Measurements from ENCODE around the gene SUOX. TPM values are rescaled to one million over a fixed set of nuclear protein-coding genes. Genes with fewer than 3 reads are reported as not detected.

Gene SUOX
- polyA plus RNA-seq, 3 donors, result 10.0 to 27.8 (median 15.7) TPM

DNA sequence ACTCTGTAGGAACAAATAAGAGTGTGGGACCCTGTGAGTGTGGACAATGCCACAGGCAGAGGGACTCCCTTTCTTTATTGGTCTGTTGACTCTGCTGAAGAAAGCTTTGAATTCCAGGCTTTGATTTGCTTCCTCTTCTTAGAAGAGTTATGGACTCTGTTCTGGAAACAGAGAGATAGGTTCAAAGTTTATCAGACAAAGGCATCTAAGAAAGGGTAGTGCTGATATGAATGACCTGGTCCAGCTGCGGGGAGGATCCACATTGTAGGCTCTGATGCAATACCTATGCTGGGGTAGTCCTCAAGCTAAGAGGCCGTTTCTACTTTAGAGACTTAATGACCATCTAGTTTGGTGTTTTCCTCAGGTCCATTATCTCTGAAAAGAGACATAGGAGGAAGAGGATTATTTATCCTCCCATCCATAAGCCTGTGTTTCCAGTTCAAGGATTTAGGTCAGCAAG lies 13.1 kb downstream of the SUOX start:
- H3K27ac ChIP-seq (ENCODE audit: low read depth, low read length), result no peak overlapping the region
- 52 to 66% (median 64%) methylated on average over 2 of the region's 2 CpGs for WGBS, 3 donors

DNA sequence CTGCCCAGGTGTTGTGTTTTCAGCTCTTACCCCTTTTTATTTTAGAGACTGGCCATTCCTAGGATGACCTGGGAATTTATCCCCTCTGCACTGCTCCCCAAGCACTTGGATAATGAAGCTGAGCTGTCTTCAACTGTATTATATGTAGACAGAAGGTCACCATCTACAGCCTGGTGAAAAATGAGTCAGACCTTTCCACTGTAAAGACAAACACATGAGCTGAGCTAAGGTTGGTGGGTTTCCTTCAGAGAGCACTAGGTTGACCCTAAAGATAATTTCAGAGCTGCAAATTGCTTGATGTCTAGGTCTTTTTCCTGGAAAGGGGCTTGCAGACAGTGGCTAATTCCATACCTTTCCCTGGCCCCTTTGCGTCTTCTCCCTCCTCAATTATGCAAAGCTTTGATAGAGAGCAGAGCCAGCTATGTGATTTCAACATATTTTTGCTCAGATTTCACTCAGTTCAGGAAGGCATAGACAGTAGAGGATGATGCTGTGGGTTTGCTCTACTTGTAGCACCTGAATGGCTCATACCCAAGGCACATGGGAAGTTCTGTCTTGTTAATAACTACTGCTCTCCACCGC lies 14.5 kb downstream of the SUOX start:
- H3K27ac ChIP-seq (ENCODE audit: low read depth, low read length), result no peak overlapping the region
- WGBS, 3 donors, result 80 to 91% (median 84%) methylated on average over 2 of the region's 2 CpGs

DNA sequence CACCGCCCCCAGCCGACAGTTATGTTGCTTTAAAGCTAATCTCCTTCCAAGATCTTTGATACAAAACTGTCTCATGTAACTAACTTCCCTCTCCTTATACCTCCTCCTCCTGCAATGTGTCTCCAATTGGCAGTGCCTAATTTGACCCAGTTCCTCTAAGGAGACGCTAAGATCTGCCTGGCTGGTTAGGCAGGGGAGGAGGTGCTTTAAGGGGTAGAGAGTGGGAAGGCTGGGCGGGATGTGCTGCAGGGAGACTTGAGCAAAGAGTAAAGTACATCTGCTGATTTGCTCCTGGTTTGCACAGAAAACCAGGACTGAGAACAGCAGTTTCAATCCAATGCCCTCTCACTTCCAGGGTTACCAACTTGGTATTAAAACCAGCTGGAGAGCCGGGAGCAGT lies 16.4 kb downstream of the SUOX start:
- 78 to 87% (median 80%) methylated on average over 5 of the region's 5 CpGs for WGBS, 3 donors
- no peak overlapping the region for H3K27ac ChIP-seq (ENCODE audit: low read depth, low read length)

- WGBS, 3 donors, result 42 to 48% (median 46%) methylated on average over 2 of the region's 2 CpGs
- no peak overlapping the region for H3K27ac ChIP-seq (ENCODE audit: low read depth, low read length)
Observed at GRCh38 chr12:56014205-56014604, 17.1 kb downstream of the SUOX start.

DNA sequence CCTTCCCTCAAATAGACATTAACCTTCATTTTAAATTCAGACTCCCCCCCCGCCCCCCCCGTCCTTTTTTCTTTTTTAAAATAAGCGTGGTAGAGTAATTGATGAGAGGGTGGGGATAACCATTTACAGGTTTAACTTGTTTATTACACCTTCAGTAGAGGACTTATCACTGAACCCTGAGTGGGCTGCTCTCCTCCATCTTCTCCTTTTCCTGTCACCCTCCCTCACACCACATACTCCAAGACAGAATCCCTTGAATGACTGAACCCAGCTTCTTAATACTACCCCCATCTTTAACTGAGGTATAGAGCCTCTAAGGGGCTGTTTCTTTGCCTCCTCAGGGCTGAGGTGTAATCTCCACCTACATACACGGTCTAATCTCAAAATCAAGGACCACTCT lies 20.1 kb downstream of the SUOX start:
- no peak overlapping the region for H3K27ac ChIP-seq (ENCODE audit: low read depth, low read length)
- WGBS, 3 donors, result 79 to 90% (median 90%) methylated on average over 4 of the region's 4 CpGs

DNA sequence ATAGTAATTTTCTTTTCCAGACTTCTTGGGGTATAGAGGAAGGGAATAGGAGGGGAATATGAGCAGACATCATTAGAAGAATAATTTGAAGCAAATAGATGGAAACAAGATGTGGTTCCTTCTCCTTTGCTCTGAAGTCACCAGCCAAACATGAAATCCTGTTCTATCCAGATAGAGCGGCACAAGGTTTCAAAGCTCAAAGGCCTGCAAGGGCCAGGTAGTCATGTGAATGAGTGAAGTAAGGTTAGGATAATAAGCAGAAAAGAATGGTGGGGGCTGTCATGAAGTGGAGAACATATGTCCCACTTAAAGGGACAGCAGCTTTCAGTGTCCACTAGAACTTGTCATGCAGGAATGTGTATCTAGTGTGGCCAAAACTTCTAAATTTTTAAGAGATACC lies 21.3 kb downstream of the SUOX start:
- WGBS, 3 donors, result 93 to 100% (median 100%) methylated on average over 1 of the region's 1 CpG
- H3K27ac ChIP-seq (ENCODE audit: low read depth, low read length), result no peak overlapping the region

DNA sequence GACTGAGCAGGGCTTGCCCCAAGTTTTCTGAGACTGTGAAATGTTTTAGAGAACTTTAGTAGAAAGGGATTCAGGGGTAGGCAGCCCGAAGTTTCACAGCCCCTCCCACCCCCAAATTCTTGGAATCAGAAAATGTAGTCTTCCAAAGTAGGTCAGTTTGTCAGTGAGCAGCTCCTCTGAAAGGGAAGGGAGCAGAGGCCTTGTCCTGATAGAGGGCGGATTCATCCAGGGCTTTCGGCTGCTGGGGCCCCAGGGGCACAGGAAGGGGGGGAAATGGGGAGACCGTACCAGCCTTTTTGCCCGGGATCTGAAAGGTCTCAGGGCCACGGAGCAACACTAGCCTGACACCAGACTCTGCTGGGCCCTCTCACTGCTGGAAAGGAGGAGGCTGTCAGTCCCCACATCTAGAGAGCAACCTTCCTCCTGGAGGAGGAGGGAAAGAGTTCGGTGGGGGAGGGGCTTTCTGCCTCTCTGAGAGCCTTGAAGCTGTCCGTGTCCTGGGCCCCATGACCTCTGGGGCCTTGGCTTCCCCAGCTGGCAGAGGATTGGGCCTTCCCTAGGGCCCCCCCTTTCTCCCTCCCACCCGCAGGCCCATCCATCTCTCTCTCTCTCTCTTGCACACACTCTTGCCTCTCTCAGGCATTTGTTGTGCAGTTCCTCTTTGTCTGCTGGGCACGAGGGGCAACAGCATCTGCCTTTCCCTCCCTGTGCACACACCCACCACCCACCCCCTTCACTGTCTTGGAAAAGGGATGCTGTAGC lies 23.5 kb downstream of the SUOX start, which contains the start of gene IKZF4:
TSS of gene IKZF4 (plus strand) at position 621 of the 762 bp plus-strand sequence. CDS start 451 bp downstream, outside the sequence.
- 15 to 45% (median 21%) methylated on average over 10 of the region's 10 CpGs for WGBS, 3 donors
- peak within 1 kb of the TSS; percentile 73 for H3K27ac ChIP-seq (ENCODE audit: low read depth, low read length)

GRCh38 chr12:56021889-56022497 lies 24.9 kb downstream of the SUOX start:
- H3K27ac ChIP-seq (ENCODE audit: low read depth, low read length), result peak overlapping the region; percentile 73
- WGBS, 3 donors, result 20 to 55% (median 25%) methylated on average over 2 of the region's 2 CpGs

GRCh38 chr12:56028511-56029165 lies 31.6 kb downstream of the SUOX start:
- 60 to 87% (median 83%) methylated on average over 4 to 5 of the region's 5 CpGs for WGBS, 3 donors

DNA sequence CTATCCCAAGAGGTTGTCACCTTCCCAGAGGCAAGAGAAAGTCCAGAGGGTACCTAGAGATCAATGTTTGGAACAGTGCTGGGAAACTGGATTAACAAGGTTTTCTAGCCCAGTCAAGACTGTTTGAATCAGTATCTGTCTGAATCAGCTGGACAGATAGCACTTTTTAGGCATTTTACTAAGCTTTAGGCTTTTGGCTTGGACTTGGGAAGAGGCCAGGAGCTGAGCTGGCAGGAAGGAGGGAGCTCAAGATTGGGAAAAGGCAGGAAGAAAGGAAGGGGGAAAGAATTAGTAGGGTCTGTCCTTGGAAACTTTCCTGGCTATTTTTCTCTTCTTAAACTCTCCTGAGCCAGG lies 32.1 kb downstream of the SUOX start:
- H3K27ac ChIP-seq (ENCODE audit: low read depth, low read length), result no peak overlapping the region

More at GRCh38 chr12:56028511-56029165, 31.6 kb downstream of the SUOX start:
- no peak overlapping the region for H3K27ac ChIP-seq (ENCODE audit: low read depth, low read length)

DNA sequence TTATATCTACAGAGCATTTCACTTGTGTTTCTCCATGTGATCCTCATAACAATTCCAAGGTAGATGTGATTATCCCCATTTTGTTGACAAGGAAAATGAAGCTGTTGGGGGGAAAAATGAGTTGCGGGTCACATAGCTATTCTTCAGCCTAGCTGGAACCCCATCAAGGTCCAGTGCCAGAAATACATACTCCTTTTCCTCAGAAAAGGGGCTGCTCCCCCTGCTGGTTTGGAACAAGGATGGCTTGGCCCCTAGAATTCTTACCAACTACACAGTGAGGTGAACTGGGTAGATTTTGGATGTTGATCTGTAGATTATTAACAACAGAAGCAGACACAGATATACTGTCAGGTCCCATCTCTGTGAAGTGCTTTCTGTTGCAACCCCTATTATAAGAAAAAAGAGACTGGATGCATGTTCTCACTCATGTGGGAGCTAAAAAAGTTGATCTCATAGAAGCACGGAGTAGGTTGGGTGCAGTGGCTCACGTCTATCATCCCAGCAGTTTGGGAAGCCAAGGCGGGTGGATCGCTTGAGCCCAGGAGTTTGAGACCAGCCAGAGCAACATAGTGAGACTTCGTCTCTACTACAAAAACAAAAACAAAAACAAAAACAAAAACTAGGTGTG lies 32.7 kb downstream of the SUOX start:
- WGBS, 3 donors, result 75 to 85% (median 80%) methylated on average over 6 of the region's 6 CpGs
- H3K27ac ChIP-seq (ENCODE audit: low read depth, low read length), result no peak overlapping the region

GRCh38 chr12:56031987-56032386 lies 34.9 kb downstream of the SUOX start:
- H3K27ac ChIP-seq (ENCODE audit: low read depth, low read length), result no peak overlapping the region
- whole genome bisulfite sequencing, 3 donors, result 50 to 84% (median 76%) methylated on average over 1 of the region's 1 CpG

DNA sequence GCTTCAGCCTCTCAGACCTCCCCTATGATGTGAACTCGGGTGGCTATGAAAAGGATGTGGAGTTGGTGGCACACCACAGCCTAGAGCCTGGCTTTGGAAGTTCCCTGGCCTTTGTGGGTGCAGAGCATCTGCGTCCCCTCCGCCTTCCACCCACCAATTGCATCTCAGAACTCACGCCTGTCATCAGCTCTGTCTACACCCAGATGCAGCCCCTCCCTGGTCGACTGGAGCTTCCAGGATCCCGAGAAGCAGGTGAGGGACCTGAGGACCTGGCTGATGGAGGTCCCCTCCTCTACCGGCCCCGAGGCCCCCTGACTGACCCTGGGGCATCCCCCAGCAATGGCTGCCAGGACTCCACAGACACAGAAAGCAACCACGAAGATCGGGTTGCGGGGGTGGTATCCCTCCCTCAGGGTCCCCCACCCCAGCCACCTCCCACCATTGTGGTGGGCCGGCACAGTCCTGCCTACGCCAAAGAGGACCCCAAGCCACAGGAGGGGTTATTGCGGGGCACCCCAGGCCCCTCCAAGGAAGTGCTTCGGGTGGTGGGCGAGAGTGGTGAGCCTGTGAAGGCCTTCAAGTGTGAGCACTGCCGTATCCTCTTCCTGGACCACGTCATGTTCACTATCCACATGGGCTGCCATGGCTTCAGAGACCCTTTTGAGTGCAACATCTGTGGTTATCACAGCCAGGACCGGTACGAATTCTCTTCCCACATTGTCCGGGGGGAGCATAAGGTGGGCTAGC lies 37.7 kb downstream of the SUOX start:
- WGBS, 3 donors, result 82 to 86% (median 84%) methylated on average over 21 of the region's 21 CpGs
- no peak overlapping the region for H3K27ac ChIP-seq (ENCODE audit: low read depth, low read length)

- 43 to 73% (median 45%) methylated on average over 2 of the region's 2 CpGs for WGBS, 3 donors
- H3K27ac ChIP-seq (ENCODE audit: low read depth, low read length), result no peak overlapping the region
Observed at GRCh38 chr12:56037161-56037560, 40.1 kb downstream of the SUOX start.

GRCh38 chr12:56038022-56038655 lies 41.1 kb downstream of the SUOX start:
- no peak overlapping the region for H3K27ac ChIP-seq (ENCODE audit: low read depth, low read length)
- WGBS, 3 donors, result 43 to 66% (median 62%) methylated on average over 2 of the region's 2 CpGs

DNA sequence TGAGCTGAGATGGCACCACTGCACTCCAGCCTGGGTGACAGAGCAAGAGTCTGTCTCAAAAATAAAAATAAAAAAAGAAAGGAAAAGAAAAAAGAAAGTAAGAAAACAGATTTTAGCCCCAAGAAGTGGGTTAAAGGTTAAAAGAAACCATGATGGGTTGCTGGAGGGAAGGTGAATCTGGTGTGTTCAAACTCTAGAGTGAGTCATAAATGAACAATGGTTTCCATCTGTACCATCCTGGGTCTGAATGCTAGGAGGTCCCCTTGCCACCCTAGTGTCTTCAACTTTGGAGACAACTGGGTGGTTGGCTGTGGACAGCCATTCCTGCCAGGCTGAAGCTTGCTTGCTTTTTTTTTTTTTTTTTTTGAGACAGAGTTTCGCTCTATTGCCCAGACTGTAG lies 43.1 kb downstream of the SUOX start:
- H3K27ac ChIP-seq (ENCODE audit: low read depth, low read length), result no peak overlapping the region
- WGBS, 3 donors, result 92 to 100% (median 100%) methylated on average over 1 of the region's 1 CpG

DNA sequence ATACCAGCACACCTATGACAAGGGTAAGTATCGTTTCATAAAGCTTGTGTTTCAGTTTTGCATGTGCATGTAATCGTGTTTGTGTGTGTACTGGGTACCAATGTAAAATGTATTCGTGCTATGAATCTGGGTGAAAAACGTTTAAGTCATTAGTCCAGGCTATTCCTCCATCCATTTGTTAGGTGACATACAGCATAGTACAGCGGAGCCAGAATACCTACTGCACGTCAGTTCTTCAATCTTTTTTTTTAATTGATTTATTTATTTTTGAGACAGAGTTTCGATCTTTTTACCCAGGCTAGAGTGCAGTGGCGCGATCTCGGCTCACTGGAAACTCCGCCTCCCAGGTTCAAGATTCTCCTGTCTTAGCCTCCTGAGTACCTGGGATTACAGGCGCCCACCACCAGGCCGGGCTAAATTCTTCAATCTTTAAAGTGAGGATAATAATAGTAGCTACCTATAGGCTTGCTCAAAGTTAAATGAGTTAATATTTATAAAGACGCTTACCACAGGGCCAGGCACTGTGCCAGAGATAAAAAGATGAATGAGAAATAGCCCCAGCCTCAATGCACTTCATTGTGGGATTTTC lies 44.0 kb downstream of the SUOX start:
- no peak overlapping the region for H3K27ac ChIP-seq (ENCODE audit: low read depth, low read length)
- 22 to 68% (median 65%) methylated on average over 14 of the region's 14 CpGs for WGBS, 3 donors

Data from adipose tissue (tissue), 3 donors.